GM12878 (cell line): Measurements from ENCODE around the gene CR1. TPM values are rescaled to one million over a fixed set of nuclear protein-coding genes. Genes with fewer than 3 reads are reported as not detected.

Experiments used
- ATAC-seq: fragments of 200-7000 bp; cut with Tn5 transposase; 3 replicates; pipeline ENCODE4 v1.9.1; 2020; ENCODE audit warnings: mild to moderate bottlenecking, moderate library complexity
- BruUV-seq: library from RNA; stranded (reverse); fragments of 400-500 nt; replicated peaks from 2 replicates; lab custom pipeline; 2021; lab: Mats Ljungman, UMichigan
- CTCF ChIA-PET: fragments of 300-600 bp; sonication (Branson Sonifier 250); formaldehyde crosslinking; extraction: SDS; loops from one replicate; lab custom pipeline; 2021; ENCODE audit warnings: inconsistent platforms; lab: Yijun Ruan, JAX
- POLR2A ChIA-PET: fragments of 350-600 bp; formaldehyde crosslinking; extraction: SDS; loops from one replicate; lab custom pipeline; 2021; ENCODE audit warnings: inconsistent platforms; lab: Charles Lee
- RAD21 ChIA-PET: fragments of 300-600 bp; sonication (Branson Sonifier 250); formaldehyde crosslinking; loops from one replicate; lab custom pipeline; 2023; ENCODE audit warnings: antibody characterized with exemption; ENCODE audit not compliant: unreplicated experiment; lab: Charles Lee
- SMC1A ChIA-PET: fragments of 300-600 bp; sonication (Branson Sonifier 250); formaldehyde crosslinking; loops from one replicate; lab custom pipeline; 2023; ENCODE audit not compliant: unreplicated experiment, uncharacterized antibody; lab: Charles Lee
- DNase-seq: peaks from one replicate; pipeline ENCODE4 v3.0.0-alpha.2; 2011; ENCODE audit warnings: low read depth, low spot score
- FAIRE-seq: peaks from 3 replicates; lab custom pipeline; 2011; peaks lifted over from hg19 to GRCh38; lab: Jason Lieb, UNC
- H2AFZ ChIP-seq: 2 replicates; pipeline ENCODE4 v1.6.0; 2011; ENCODE audit warnings: low read depth, low read length, control low read depth; ENCODE audit not compliant: control insufficient read depth
- H3K27ac ChIP-seq: 2 replicates; pipeline ENCODE4 v1.5.1; 2011; ENCODE audit warnings: control low read depth; ENCODE audit not compliant: control insufficient read depth, insufficient read depth
- H3K27me3 ChIP-seq, 2 experiments: replicated peaks in 1 of 2; 2 replicates each; pipeline versions ENCODE4 v1.6.0 to v1.6.1; 2011; ENCODE audit warnings: low read length in 1 of 2; ENCODE audit not compliant: control insufficient read depth in 2 of 2, insufficient read depth in 2 of 2
- H3K36me3 ChIP-seq, 2 experiments: 2 replicates each; pipeline ENCODE4 v1.5.1; 2011; ENCODE audit warnings: low read length in 1 of 2; ENCODE audit not compliant: control insufficient read depth in 2 of 2, insufficient read depth in 2 of 2
- H3K4me1 ChIP-seq: 2 replicates; pipeline ENCODE4 v1.6.1; 2011; ENCODE audit warnings: mild to moderate bottlenecking, low read length, moderate library complexity, mixed read lengths; ENCODE audit not compliant: control insufficient read depth, insufficient read depth
- H3K4me2 ChIP-seq: 2 replicates; pipeline ENCODE4 v1.6.0; 2011; ENCODE audit warnings: control low read depth; ENCODE audit not compliant: control insufficient read depth, insufficient read depth
- H3K4me3 ChIP-seq: fragments of 200-600 bp; sonication (generic); 2 replicates; pipeline ENCODE4 v1.5.1; 2016
- H3K79me2 ChIP-seq: 2 replicates; pipeline ENCODE4 v1.6.0; 2011; ENCODE audit warnings: low read length; ENCODE audit not compliant: control insufficient read depth, insufficient read depth
- H3K9ac ChIP-seq: 2 replicates; pipeline ENCODE4 v1.8.0; 2011; ENCODE audit warnings: low read length, control low read depth, mixed read lengths; ENCODE audit not compliant: control insufficient read depth, insufficient read depth
- H3K9me3 ChIP-seq: replicated peaks from 3 replicates; pipeline ENCODE4 v1.5.1; 2011; ENCODE audit warnings: mild to moderate bottlenecking, low read length; ENCODE audit not compliant: control insufficient read depth, insufficient read depth
- H4K20me1 ChIP-seq: 2 replicates; pipeline ENCODE4 v1.6.0; 2011; ENCODE audit not compliant: control insufficient read depth, insufficient read depth
- BCL11A ChIP-seq: IDR thresholded peaks from 2 replicates; pipeline ENCODE4 v1.6.1; 2011; ENCODE audit warnings: low read depth, low read length
- EGR1 ChIP-seq, 2 experiments: IDR thresholded peaks; 1 replicate in 1 of 2; 2 replicates in 1 of 2; pipeline ENCODE4 v1.6.1; 2011 to 2012; ENCODE audit warnings: low read depth in 2 of 2, low read length in 2 of 2, borderline replicate concordance in 1 of 2, mild to moderate bottlenecking in 1 of 2, moderate library complexity in 1 of 2
- EZH2 ChIP-seq: IDR thresholded peaks from 2 replicates; pipeline ENCODE4 v1.6.1; 2012; ENCODE audit warnings: low read depth, mild to moderate bottlenecking, control low read depth, inconsistent platforms, low read length, borderline replicate concordance; ENCODE audit not compliant: control insufficient read depth
- HDAC6 ChIP-seq: fragments of 200-600 bp; sonication (generic); IDR thresholded peaks from one replicate; pipeline ENCODE4 v1.8.0; 2017; ENCODE audit warnings: antibody characterized with exemption; ENCODE audit not compliant: unreplicated experiment
- HDGF ChIP-seq: fragments of 450-650 bp; IDR thresholded peaks from 2 replicates; pipeline ENCODE4 v1.6.1; 2016; ENCODE audit warnings: antibody characterized with exemption
- NBN ChIP-seq: fragments of 450-650 bp; IDR thresholded peaks from 2 replicates; pipeline ENCODE4 v1.6.1; 2016
- NFYA ChIP-seq: IDR thresholded peaks from 2 replicates; pipeline ENCODE4 v1.6.1; 2011; ENCODE audit warnings: low read depth, mild to moderate bottlenecking, low read length, improper control_type of control experiment, borderline replicate concordance
- NKRF ChIP-seq: fragments of 450-650 bp; conservative IDR thresholded peaks from 2 replicates; pipeline ENCODE4 v1.6.1; 2017; ENCODE audit warnings: mild to moderate bottlenecking, moderate library complexity
- RB1 ChIP-seq: fragments of 450-650 bp; formaldehyde crosslinking; IDR thresholded peaks from 2 replicates; pipeline ENCODE4 v1.6.1; 2017; ENCODE audit warnings: mild to moderate bottlenecking, borderline replicate concordance
- SUZ12 ChIP-seq: fragments of 200-600 bp; sonication (generic); IDR thresholded peaks from one replicate; pipeline ENCODE4 v1.6.1; 2018; ENCODE audit warnings: antibody characterized with exemption, mild to moderate bottlenecking; ENCODE audit not compliant: unreplicated experiment
- TCF12 ChIP-seq: IDR thresholded peaks from 2 replicates; pipeline ENCODE4 v1.6.1; 2011; ENCODE audit warnings: low read depth, mild to moderate bottlenecking, low read length
- USF1 ChIP-seq: IDR thresholded peaks from 2 replicates; pipeline ENCODE4 v1.6.1; 2011; ENCODE audit warnings: borderline replicate concordance, low read depth, mild to moderate bottlenecking, moderate library complexity, mixed read lengths, low read length; ENCODE audit not compliant: insufficient read depth; ENCODE audit errors: extremely low read length
- USF2 ChIP-seq: IDR thresholded peaks from 2 replicates; pipeline ENCODE4 v1.6.1; 2011; ENCODE audit warnings: low read depth, low read length, improper control_type of control experiment, borderline replicate concordance
- WGBS: methylation state at CpG from one replicate; pipeline ENCODE4 v1.1.6; 2016; ENCODE audit warnings: low lambda C conversion rate; ENCODE audit not compliant: insufficient replicate concordance, insufficient coverage; ENCODE audit errors: missing lambda C conversion rate; 5-methylcytosine and 5-hydroxymethylcytosine counted together
- in situ Hi-C: fragments of 300-500 bp; cut with MboI; formaldehyde crosslinking; loops from 9 replicates; pipeline ENCODE4 v1.14.3; 2018; ENCODE audit warnings: mixed read lengths
- intact Hi-C: fragments of 100-400 bp; cut with micrococcal nuclease; formaldehyde crosslinking; loops from one replicate; pipeline ENCODE4 v1.14.2; 2022; ENCODE audit not compliant: unreplicated experiment
- polyA plus RNA-seq, 11 experiments: library from polyadenylated mRNA; depleted of rRNA in 4 of 11; unstranded in 6 of 11; stranded (reverse) in 5 of 11; fragments of >200 nt; fragmentation: Nextera tagmentation in 4 of 11; fragmentation: Illumina TruSeq in 1 of 11; extraction: Ambion mirVana in 4 of 11; extraction: Trizol in 1 of 11; gene quantifications; 1 replicate in 1 of 11; 2 replicates in 10 of 11; pipeline versions ENCODE4 v1.2.1 to v1.2.3, GENCODE V29; 2011 to 2016; ENCODE audit warnings: inconsistent platforms in 2 of 11, missing spikeins in 2 of 11, low read depth in 1 of 11
- total RNA-seq, 4 experiments: library from RNA; depleted of rRNA in 3 of 4; stranded (reverse); fragments of >200 nt in 3 of 4; fragmentation: Illumina TruSeq in 1 of 4; extraction: Trizol in 1 of 4; gene quantifications; 2 replicates each; pipeline versions ENCODE4 v1.2.1 to v1.2.3, GENCODE V29; 2013 to 2021
- TF ChIP-seq, protein P1 (sequence below): fragments of 450-650 bp; formaldehyde crosslinking; IDR thresholded peaks from 2 replicates; pipeline ENCODE4 v1.4.0; 2020; ENCODE audit warnings: mild to moderate bottlenecking, moderate library complexity

CR1 gene
- total and polyA plus RNA-seq, 10 of the 15 experiments (the other 5 are each of a cell fraction or from before 2014, with no cell fraction given) = 0.30 to 8.0 (median 4.3) TPM

GRCh38 chr1:207644852-207645634 is 149.1 kb downstream of the CR1 start, which contains the start of gene CR1L (continued):
- TF ChIP-seq NKRF (peak; percentile 56; the same call in 1 of the 2 replicates), TCF12 (no peak), RB1 (no peak), HDAC6 (no peak), USF2 (no peak), USF1 (no peak), BCL11A (no peak)
- TF ChIP-seq, all 136 proteins: peak for 12

GRCh38 chr1:207645635-207646081 is 149.7 kb downstream of the CR1 start:
- intact Hi-C loops = no loop called here
- FAIRE-seq (no peak), DNase-seq (no peak), ATAC-seq (peak; percentile 27; the same call in 2 of the 3 replicates)
- no peaks in the 10 kb centered on the region for H3K27me3 ChIP-seq
- no peak overlapping the region for H2AFZ ChIP-seq
- POLR2A ChIA-PET = no interaction called here
- H3K36me3 ChIP-seq = no peaks in the 10 kb centered on the region
- no peaks in the 10 kb centered on the region; the same call in 2 of the 3 replicates for H3K9me3 ChIP-seq
- H4K20me1 ChIP-seq = no peaks in the 10 kb centered on the region
- RAD21 ChIA-PET = no interaction called here
- no TSS peak for BruUV-seq
- in situ Hi-C loops = no loop called here
- H3K79me2 ChIP-seq = no peaks in the 10 kb centered on the region
- no peak overlapping the region for H3K4me2 ChIP-seq
- no peak overlapping the region for H3K27ac ChIP-seq
- WGBS = 87% methylated on average over 17 of the region's 17 CpGs
- no peak overlapping the region for H3K9ac ChIP-seq
- CTCF ChIA-PET = no interaction called here
- H3K4me3 ChIP-seq = no peak overlapping the region
- SMC1A ChIA-PET = no interaction called here
- H3K4me1 ChIP-seq = peaks cover 2% of the 10 kb centered on the region; the same call in 1 of the 2 replicates
- TF ChIP-seq, protein P1, sequence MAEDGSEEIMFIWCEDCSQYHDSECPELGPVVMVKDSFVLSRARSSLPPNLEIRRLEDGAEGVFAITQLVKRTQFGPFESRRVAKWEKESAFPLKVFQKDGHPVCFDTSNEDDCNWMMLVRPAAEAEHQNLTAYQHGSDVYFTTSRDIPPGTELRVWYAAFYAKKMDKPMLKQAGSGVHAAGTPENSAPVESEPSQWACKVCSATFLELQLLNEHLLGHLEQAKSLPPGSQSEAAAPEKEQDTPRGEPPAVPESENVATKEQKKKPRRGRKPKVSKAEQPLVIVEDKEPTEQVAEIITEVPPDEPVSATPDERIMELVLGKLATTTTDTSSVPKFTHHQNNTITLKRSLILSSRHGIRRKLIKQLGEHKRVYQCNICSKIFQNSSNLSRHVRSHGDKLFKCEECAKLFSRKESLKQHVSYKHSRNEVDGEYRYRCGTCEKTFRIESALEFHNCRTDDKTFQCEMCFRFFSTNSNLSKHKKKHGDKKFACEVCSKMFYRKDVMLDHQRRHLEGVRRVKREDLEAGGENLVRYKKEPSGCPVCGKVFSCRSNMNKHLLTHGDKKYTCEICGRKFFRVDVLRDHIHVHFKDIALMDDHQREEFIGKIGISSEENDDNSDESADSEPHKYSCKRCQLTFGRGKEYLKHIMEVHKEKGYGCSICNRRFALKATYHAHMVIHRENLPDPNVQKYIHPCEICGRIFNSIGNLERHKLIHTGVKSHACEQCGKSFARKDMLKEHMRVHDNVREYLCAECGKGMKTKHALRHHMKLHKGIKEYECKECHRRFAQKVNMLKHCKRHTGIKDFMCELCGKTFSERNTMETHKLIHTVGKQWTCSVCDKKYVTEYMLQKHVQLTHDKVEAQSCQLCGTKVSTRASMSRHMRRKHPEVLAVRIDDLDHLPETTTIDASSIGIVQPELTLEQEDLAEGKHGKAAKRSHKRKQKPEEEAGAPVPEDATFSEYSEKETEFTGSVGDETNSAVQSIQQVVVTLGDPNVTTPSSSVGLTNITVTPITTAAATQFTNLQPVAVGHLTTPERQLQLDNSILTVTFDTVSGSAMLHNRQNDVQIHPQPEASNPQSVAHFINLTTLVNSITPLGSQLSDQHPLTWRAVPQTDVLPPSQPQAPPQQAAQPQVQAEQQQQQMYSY = no peak
- TF ChIP-seq EZH2 (no peak), HDGF (no peak), NBN (no peak), SUZ12 (no peak), EGR1 (IDR thresholded peaks at IDR 0.05; ENCODE audit: borderline replicate concordance in 1 of 2, low read depth in 2 of 2, low read length in 2 of 2) (no peak), NFYA (no peak)
